GM21717 (cell line): ENCODE measurements around the gene ERBB2.

Experiments used
- ATAC-seq: cut with Tn5 transposase; IDR thresholded peaks from one replicate; pipeline ENCODE4 v1.9.1; 2021; ENCODE audit warnings: mild to moderate bottlenecking, moderate library complexity; ENCODE audit not compliant: unreplicated experiment

Gene ERBB2

DNA sequence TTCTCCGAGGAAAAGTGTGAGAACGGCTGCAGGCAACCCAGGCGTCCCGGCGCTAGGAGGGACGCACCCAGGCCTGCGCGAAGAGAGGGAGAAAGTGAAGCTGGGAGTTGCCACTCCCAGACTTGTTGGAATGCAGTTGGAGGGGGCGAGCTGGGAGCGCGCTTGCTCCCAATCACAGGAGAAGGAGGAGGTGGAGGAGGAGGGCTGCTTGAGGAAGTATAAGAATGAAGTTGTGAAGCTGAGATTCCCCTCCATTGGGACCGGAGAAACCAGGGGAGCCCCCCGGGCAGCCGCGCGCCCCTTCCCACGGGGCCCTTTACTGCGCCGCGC lies at the start of gene ERBB2:
TSS of gene ERBB2 (plus strand) at position 247 of the 330 bp plus-strand sequence. CDS start 175 bp downstream, outside the sequence.
- ATAC-seq, result no peak

DNA sequence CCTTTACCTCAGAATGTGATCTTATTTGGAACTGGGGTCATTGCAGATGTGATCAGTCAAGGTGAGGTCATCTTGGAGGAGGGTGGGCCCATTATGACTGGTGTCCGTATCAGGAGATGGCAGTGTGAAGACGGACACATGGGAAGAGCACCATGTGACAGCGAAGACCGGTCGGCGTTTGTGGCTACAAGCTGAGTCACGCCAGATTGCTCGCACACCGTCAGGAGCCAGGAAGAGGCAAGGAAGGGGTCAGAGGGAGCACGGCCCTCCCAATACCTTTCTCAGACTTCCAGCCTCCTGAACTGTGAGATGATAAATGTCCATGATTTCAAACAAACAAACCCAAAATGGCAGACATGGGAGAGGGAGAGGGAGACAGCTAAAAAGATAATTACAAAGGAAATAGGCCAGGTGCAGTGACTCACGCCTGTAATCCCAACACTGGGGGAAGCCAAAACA lies 49.7 kb upstream of the ERBB2 start:
- no peak for ATAC-seq

- no peak for ATAC-seq
These were observed 47.8 kb upstream of the ERBB2 start for GRCh38 chr17:39651923-39652586.

DNA sequence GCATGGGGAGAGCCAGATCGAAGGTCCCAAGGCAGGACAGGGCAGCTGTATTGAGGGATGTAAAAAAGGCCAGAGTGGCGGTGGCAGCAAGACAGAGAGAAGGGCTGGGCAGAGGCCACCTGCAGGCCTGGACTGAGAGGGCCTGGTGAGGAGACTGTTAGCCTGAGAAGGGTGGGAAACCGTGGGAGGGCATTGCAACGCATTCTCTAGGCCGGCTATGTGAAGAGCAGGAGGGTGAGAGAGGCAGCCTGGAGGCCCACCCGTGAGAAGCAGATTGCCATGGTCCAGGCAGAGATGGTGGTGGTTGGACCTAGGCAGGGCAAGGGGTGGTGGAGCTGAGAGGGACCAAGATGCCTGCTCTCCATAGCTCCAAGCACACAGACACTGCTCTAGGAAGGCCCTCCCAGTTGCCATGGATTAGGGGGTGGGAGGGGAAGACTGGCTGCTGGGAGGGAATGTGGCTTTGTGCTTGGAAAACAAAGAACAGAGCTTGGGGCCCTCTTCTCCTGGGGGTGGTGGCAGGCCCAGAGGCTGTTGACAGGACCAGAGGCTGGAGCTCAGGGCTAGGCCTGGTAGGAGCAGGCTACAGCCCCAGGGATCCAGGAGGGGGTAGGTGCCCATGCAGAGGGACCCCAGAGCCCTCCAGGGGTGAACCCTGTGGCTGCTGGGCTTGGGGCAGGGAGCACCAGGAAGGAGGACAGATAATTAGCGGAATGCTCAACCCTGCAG lies 47.1 kb upstream of the ERBB2 start:
- ATAC-seq, result no peak

DNA sequence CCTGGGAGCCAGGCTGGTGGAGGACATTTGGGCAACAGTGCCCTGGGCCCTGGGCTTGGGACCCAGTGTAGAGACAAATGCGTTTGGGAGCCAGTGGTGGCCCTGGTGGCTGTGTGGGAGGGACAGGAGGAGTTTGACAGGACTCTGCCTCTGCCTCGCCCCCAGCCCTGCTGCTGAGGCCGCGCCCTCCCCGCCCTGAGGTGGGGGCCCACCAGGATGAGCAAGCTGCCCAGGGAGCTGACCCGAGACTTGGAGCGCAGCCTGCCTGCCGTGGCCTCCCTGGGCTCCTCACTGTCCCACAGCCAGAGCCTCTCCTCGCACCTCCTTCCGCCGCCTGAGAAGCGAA lies 46.6 kb upstream of the ERBB2 start:
- no peak for ATAC-seq

DNA sequence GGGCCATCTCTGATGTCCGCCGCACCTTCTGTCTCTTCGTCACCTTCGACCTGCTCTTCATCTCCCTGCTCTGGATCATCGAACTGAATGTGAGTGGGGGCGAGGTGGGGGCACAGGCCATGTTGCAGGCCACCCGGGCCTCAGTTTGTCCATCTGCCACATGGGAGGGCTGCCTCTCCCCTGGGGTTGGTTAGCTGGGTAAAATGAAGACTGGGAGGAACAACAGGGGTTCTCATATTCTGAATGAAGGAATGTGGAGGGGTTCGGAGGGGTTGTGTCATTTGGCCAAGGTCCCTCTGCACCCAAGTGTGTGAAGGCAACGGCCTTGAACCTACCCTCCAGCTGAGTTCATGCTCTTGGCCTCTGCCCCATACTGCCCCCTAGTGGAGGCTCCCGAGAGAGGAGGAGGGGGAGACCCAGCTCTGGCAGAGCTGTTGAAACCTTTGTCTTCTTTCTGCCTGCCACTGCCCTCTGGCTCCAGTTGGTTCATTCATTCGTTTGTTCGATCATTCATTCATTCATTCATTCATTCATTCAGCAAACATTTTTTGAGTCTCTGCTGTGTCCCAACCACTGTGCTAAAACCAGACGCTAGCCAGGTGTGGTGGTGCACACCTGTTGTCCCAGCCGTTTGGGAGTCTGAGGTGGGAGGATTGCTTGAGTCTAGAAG lies 46.1 kb upstream of the ERBB2 start:
- no peak for ATAC-seq

GRCh38 chr17:39655105-39655504 lies 44.8 kb upstream of the ERBB2 start:
- ATAC-seq, result no peak

DNA sequence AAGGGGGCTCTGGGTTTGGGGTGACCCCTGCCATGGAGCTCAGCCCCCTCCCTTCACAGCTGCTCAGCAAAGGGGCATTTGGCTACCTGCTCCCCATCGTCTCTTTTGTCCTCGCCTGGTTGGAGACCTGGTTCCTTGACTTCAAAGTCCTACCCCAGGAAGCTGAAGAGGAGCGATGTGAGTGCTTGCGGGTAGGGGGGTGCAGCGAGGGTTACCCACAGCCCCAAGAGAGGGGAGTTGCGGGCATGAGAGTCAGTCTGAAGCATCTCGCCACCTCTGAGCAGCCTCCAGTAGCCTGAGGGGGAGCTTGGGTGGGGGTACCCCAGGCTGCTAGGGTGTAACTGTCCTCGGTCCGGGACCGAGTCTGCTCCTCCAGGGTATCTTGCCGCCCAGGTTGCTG lies 41.5 kb upstream of the ERBB2 start:
- ATAC-seq, result no peak

DNA sequence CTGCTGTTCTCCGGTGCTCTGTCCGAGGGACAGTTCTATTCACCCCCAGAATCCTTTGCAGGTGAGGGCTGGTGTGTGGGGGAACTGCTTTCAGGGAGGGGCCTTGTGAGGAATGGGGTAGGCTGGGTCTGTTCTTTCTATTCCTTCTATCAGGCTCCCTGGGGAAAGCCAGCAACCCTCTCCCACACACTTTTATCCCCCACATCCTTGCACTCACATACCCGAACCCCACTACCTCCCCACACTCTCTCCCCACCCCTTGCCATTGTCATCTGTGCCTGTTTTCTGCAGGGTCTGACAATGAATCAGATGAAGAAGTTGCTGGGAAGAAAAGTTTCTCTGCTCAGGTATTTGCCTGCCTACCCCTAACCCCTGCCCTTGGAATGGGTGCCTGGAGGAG lies 41.1 kb upstream of the ERBB2 start:
- ATAC-seq, result no peak

GRCh38 chr17:39659279-39660010 lies 40.4 kb upstream of the ERBB2 start:
- ATAC-seq, result no peak

DNA sequence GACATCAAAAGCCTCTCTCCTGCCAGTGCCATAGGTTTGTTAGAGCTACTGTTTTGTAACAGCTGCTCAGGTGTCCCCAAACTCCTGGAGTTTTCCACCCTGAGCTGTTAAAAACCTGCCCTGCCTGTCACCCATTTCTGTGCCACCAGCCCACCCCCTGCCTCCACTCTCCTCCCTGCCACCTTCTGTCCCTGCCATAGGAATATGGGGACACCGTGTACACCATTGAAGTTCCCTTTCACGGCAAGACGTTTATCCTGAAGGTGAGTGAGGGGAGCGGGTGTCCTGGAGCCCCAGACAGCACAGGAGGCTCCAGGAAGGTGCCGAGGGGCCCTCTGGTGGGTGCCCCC lies 39.9 kb upstream of the ERBB2 start:
- ATAC-seq, result no peak

- ATAC-seq, result no peak
These were observed 39.2 kb upstream of the ERBB2 start for GRCh38 chr17:39660397-39661385.

DNA sequence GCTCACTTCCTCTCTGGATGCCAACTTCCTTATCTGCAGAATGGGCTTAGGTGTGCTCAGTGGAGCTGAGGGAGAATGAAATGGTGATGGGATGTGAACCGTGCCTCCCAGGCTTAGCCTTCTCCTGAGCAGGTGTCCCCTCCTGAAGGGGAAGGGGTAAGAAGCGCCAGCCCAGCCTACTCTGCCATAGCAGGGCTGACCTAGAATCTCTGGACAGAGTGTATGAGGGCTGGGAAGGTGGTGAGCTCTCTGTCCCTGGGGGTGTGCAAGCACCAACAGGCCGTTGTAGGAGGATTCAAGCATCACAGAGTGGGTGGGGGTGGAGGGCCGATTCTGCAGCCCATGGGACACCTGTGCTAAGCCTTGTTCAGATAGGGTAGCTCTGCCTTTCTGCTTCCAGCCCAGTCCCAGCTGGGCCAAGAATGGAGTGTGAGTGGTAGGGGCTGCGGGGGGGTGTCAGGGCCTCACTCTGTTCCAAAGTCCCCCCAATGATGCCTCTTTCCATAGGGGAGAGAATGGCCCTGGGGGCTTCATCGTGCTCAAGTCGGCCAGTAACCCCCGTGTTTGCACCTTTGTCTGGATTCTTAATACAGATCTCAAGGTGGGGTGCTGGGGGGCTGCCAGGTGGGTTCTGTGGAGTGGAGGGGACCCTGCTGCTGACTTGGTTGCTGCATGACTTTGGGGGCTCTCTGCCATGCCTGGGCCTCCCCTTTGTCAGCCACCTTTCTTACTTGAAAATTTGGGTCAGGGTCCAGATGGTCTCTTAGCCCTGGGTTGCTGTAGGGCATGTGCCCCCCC lies 37.9 kb upstream of the ERBB2 start:
- ATAC-seq, result no peak

GRCh38 chr17:39662551-39663339 lies 37.1 kb upstream of the ERBB2 start:
- ATAC-seq, result no peak

- no peak for ATAC-seq
These were observed 36.5 kb upstream of the ERBB2 start for GRCh38 chr17:39663340-39663687.

- ATAC-seq, result no peak
These were observed 35.9 kb upstream of the ERBB2 start for GRCh38 chr17:39663688-39664580.

DNA sequence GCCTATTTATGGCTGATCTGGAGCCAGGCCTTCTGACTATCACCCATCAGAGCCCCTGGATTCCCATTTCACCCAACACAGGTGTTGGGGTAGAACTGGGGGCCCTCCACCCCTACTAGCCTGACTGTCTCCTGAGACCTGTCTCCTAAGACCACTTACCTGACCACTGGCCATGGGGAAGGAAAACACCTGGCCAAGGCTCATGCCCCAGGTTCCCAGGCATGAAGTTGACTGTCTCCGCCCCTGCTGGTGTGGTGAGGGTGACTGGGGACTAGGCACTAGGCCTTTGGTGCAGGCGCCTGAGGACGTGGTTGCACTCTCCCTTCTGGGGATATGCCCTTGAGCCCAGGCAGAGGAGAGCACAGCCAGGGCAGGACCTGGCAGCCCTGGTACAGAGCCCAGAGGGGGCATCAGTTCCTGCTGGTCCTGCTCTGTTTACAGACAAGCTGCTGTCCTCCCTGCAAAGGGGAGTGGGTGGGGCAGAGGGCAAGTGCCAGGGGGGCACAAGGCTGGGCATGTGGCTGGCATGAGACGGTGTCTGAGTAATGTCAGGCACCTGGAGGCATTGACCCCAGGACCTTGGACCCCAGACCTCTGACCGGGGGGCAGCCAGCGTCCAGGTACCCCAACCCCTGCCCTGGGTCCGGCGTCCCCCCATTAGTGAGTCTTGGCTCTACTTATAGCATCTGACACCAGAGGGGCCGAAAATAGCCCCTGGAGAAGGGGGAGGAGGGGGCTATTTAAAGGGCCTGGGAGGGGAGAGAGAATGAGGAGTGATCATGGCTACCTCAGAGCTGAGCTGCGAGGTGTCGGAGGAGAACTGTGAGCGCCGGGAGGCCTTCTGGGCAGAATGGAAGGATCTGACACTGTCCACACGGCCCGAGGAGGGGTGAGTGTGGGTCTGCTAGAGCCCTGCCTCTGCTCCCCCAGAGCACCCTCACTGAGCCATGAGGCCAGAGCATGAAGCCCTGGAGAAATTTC lies 35.0 kb upstream of the ERBB2 start, which contains the start of gene TCAP:
TSS of gene TCAP (plus strand) at position 769 of the 981 bp plus-strand sequence. CDS start at position 780, 11 bp downstream.
- ATAC-seq, result no peak
